ENCODE measurements around the gene CCSER1.

CCSER1 gene

DNA sequence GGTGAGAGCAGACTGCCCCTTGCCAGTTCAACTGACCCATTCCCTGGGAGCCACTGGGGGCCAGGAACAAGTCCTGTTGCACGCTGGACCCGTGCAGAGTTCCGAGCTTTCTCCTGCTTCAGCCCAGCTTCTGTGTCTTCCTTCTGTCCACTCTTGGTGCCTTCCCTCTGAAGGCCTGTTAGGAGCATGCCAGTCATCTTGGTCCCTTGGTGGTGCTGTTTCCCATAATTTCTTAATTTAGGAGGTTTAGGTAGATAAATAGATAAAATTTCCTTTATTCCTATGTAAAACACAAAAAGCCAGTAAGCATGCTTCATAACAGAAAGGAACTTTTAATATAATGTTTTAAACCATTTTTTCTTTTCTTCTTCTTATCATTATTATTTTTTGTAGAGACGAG is 672.7 kb downstream of the CCSER1 start:
- Histone ChIP-seq H3K4me3 (ENCODE audit: low read length in 2 of 2) (no peak overlapping the region), H3K79me1 (ENCODE audit: low read depth, low read length) (no peaks in the 10 kb centered on the region), H4K91ac (ENCODE audit: low read depth, low read length, poor library complexity) (no peak overlapping the region), H3K36me3 (replicated peaks in 1 of 2; ENCODE audit: control insufficient read depth in 2 of 2, insufficient read depth in 2 of 2, low read length in 2 of 2) (no peaks in the 10 kb centered on the region), H3K9me3 (replicated peaks in 1 of 2; ENCODE audit: control insufficient read depth in 2 of 2, insufficient read depth in 1 of 2, low read depth in 1 of 2, low read length in 2 of 2) (peaks cover 2 to 4% of the 10 kb centered on the region in 2 donors), H3K14ac (ENCODE audit: low read length) (no peak overlapping the region), H2BK12ac (ENCODE audit: low read length) (no peak overlapping the region), H4K8ac (ENCODE audit: low read depth, low read length) (no peak overlapping the region), H3K4ac (ENCODE audit: low read length) (no peak overlapping the region), H2BK120ac (ENCODE audit: low read depth, low read length) (no peak overlapping the region), H3K23ac (ENCODE audit: low read depth, low read length, poor library complexity) (no peak overlapping the region), H3K4me1 (ENCODE audit: control insufficient read depth in 2 of 2, insufficient read depth in 1 of 2, low read depth in 1 of 2, low read length in 2 of 2) (no peaks in the 10 kb centered on the region), H2BK5ac (ENCODE audit: low read length) (no peak overlapping the region), H3K9ac (ENCODE audit: low read depth, low read length, poor library complexity) (no peak overlapping the region), H3K18ac (ENCODE audit: low read length) (no peak overlapping the region), H3K27ac (replicated peaks; ENCODE audit: low read length) (no peak overlapping the region), H2AFZ (ENCODE audit: low read length) (no peak overlapping the region), H3K4me2 (ENCODE audit: insufficient read depth, low read length, poor library complexity, severe bottlenecking) (no peak overlapping the region), H2AK5ac (ENCODE audit: low read depth, low read length) (no peak overlapping the region), H2BK15ac (ENCODE audit: low read length) (no peak overlapping the region), H3K27me3 (ENCODE audit: control insufficient read depth in 3 of 3, insufficient read depth in 3 of 3, low read depth in 1 of 3, low read length in 3 of 3) (no peaks in the 10 kb centered on the region)
- no peak for DNase-seq (ENCODE audit: low spot score)
- no CpG with 5 or more reads among the region's 4 CpGs for WGBS, 2 donors (ENCODE audit: extremely low coverage in 2 of 2, insufficient read length in 2 of 2, insufficient replicate concordance in 1 of 2)

DNA sequence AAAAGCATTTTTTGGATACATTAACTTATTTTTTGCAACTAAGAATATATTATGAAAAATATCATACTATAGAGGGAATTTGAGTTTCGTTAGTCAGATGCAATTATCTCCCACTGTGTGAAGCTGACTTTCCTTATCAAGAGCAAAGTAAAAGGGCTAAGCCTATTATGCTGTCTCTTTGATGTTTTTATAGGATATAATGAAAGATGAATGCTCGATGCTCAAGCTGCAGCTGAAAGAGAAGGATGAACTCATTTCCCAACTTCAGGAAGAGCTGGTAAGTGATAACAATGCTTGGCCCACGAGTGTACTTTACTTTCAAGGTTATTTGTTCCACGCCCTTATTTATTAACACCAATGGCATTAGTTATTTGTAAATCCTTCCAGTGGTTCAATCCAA is 688.4 kb downstream of the CCSER1 start:
- Histone ChIP-seq H3K23ac (ENCODE audit: low read depth, low read length, poor library complexity) (no peak overlapping the region), H2BK15ac (ENCODE audit: low read length) (no peak overlapping the region), H3K18ac (ENCODE audit: low read length) (no peak overlapping the region), H3K27ac (replicated peaks; ENCODE audit: low read length) (no peak overlapping the region), H3K27me3 (ENCODE audit: control insufficient read depth in 3 of 3, insufficient read depth in 3 of 3, low read depth in 1 of 3, low read length in 3 of 3) (no peaks in the 10 kb centered on the region), H3K14ac (ENCODE audit: low read length) (no peak overlapping the region), H4K8ac (ENCODE audit: low read depth, low read length) (no peak overlapping the region), H2BK5ac (ENCODE audit: low read length) (no peak overlapping the region), H3K4me2 (ENCODE audit: insufficient read depth, low read length, poor library complexity, severe bottlenecking) (no peak overlapping the region), H3K79me1 (ENCODE audit: low read depth, low read length) (no peaks in the 10 kb centered on the region), H4K91ac (ENCODE audit: low read depth, low read length, poor library complexity) (no peak overlapping the region), H2AK5ac (ENCODE audit: low read depth, low read length) (no peak overlapping the region), H3K9me3 (replicated peaks in 1 of 2; ENCODE audit: control insufficient read depth in 2 of 2, insufficient read depth in 1 of 2, low read depth in 1 of 2, low read length in 2 of 2) (peaks cover 3% of the 10 kb centered on the region in 2 donors), H2AFZ (ENCODE audit: low read length) (no peak overlapping the region), H3K4me1 (ENCODE audit: control insufficient read depth in 2 of 2, insufficient read depth in 1 of 2, low read depth in 1 of 2, low read length in 2 of 2) (no peaks in the 10 kb centered on the region), H3K4me3 (ENCODE audit: low read length in 2 of 2) (no peak overlapping the region), H2BK12ac (ENCODE audit: low read length) (no peak overlapping the region), H3K4ac (ENCODE audit: low read length) (no peak overlapping the region), H3K36me3 (replicated peaks in 1 of 2; ENCODE audit: control insufficient read depth in 2 of 2, insufficient read depth in 2 of 2, low read length in 2 of 2) (no peaks in the 10 kb centered on the region), H3K9ac (ENCODE audit: low read depth, low read length, poor library complexity) (no peak overlapping the region), H2BK120ac (ENCODE audit: low read depth, low read length) (no peak overlapping the region)
- no peak for DNase-seq (ENCODE audit: low spot score)
- WGBS, 2 donors (ENCODE audit: extremely low coverage in 2 of 2, insufficient read length in 2 of 2, insufficient replicate concordance in 1 of 2), result no CpG with 5 or more reads among the region's 4 CpGs

DNA sequence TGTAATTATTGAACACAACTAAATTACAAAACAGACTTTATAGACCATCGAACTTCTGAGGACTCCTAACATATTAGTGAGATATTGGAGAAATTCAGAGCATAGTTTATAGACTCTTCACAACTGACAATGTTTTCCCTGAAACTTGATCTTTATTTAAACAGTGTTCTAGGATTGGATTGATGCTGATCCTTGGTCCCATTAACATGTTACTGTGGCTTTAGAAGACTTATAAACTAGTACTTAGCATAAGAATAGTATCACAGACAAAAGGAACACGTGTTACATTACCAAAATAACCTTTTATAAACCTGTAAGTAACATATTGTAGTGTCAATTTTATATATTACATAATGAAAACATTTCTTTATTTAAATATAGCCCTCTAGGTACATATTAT is 689.6 kb downstream of the CCSER1 start:
- no peak overlapping the region for H4K91ac ChIP-seq (ENCODE audit: low read depth, low read length, poor library complexity)
- no peak overlapping the region for H2BK12ac ChIP-seq (ENCODE audit: low read length)
- no peaks in the 10 kb centered on the region for H3K4me1 ChIP-seq (ENCODE audit: control insufficient read depth in 2 of 2, insufficient read depth in 1 of 2, low read depth in 1 of 2, low read length in 2 of 2)
- no peak overlapping the region for H3K18ac ChIP-seq (ENCODE audit: low read length)
- H2BK15ac ChIP-seq (ENCODE audit: low read length), result no peak overlapping the region
- H3K23ac ChIP-seq (ENCODE audit: low read depth, low read length, poor library complexity), result no peak overlapping the region
- peaks cover 3% of the 10 kb centered on the region in 2 donors for H3K9me3 ChIP-seq (replicated peaks in 1 of 2; ENCODE audit: control insufficient read depth in 2 of 2, insufficient read depth in 1 of 2, low read depth in 1 of 2, low read length in 2 of 2)
- no peak overlapping the region for H3K4ac ChIP-seq (ENCODE audit: low read length)
- no peak overlapping the region for H2BK5ac ChIP-seq (ENCODE audit: low read length)
- H4K8ac ChIP-seq (ENCODE audit: low read depth, low read length), result no peak overlapping the region
- no peaks in the 10 kb centered on the region for H3K36me3 ChIP-seq (replicated peaks in 1 of 2; ENCODE audit: control insufficient read depth in 2 of 2, insufficient read depth in 2 of 2, low read length in 2 of 2)
- H3K4me2 ChIP-seq (ENCODE audit: insufficient read depth, low read length, poor library complexity, severe bottlenecking), result no peak overlapping the region
- DNase-seq (ENCODE audit: low spot score), result no peak
- WGBS, 2 donors (ENCODE audit: extremely low coverage in 2 of 2, insufficient read length in 2 of 2, insufficient replicate concordance in 1 of 2), result no CpG with 5 or more reads among the region's 2 CpGs
- H3K79me1 ChIP-seq (ENCODE audit: low read depth, low read length), result no peaks in the 10 kb centered on the region
- no peak overlapping the region for H2BK120ac ChIP-seq (ENCODE audit: low read depth, low read length)
- no peak overlapping the region for H3K4me3 ChIP-seq (ENCODE audit: low read length in 2 of 2)
- H3K14ac ChIP-seq (ENCODE audit: low read length), result no peak overlapping the region
- no peak overlapping the region for H2AK5ac ChIP-seq (ENCODE audit: low read depth, low read length)
- H2AFZ ChIP-seq (ENCODE audit: low read length), result no peak overlapping the region
- H3K27me3 ChIP-seq (ENCODE audit: control insufficient read depth in 3 of 3, insufficient read depth in 3 of 3, low read depth in 1 of 3, low read length in 3 of 3), result no peaks in the 10 kb centered on the region
- H3K27ac ChIP-seq (replicated peaks; ENCODE audit: low read length), result no peak overlapping the region
- no peak overlapping the region for H3K9ac ChIP-seq (ENCODE audit: low read depth, low read length, poor library complexity)

DNA sequence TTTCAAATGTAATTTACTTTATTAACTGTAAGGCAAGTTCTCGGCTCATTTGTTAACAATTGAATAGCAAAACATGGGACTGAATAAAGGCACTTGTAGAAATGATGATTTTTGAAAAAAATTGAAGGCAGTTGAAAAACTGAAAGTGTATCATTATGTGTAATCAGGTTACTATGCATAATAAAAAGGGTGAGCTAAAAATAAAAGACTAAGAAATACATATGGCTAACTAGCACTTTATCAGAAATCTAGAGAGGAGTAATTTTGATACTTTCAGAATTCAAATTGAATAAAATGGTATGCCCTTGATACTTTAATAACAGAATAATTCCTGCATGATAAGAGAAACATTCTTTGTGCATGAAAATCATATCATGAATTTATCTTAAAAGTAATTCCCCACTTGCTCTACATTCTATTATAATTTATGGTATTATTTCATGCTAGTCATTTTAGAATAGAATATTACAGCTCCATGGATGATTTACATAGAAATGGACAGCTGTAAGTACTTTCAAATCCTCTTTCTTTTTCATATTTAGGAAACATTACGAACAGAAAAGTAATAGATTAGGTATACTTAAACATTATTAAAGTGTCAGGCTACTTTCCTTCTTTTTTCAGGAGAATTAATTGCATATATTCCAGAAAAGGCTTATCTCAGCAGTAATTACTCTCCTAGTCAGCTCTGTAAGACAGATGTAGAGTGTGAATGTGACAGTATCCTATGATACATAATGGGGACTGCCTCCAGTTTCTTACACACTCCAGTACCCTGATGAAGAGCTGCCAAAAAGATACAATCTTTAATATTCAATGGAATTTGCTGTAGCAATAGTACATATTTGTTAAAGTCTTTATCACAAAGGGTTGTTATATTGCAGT is 697.3 kb downstream of the CCSER1 start:
- no peak overlapping the region for H2AFZ ChIP-seq (ENCODE audit: low read length)
- no peak overlapping the region for H2BK5ac ChIP-seq (ENCODE audit: low read length)
- H3K4ac ChIP-seq (ENCODE audit: low read length), result no peak overlapping the region
- H4K8ac ChIP-seq (ENCODE audit: low read depth, low read length), result no peak overlapping the region
- H3K27me3 ChIP-seq (ENCODE audit: control insufficient read depth in 3 of 3, insufficient read depth in 3 of 3, low read depth in 1 of 3, low read length in 3 of 3), result no peaks in the 10 kb centered on the region
- no peak overlapping the region for H3K23ac ChIP-seq (ENCODE audit: low read depth, low read length, poor library complexity)
- H3K9me3 ChIP-seq (replicated peaks in 1 of 2; ENCODE audit: control insufficient read depth in 2 of 2, insufficient read depth in 1 of 2, low read depth in 1 of 2, low read length in 2 of 2), result no peaks in the 10 kb centered on the region
- no peak overlapping the region for H2BK15ac ChIP-seq (ENCODE audit: low read length)
- H3K4me2 ChIP-seq (ENCODE audit: insufficient read depth, low read length, poor library complexity, severe bottlenecking), result no peak overlapping the region
- no peaks in the 10 kb centered on the region for H3K36me3 ChIP-seq (replicated peaks in 1 of 2; ENCODE audit: control insufficient read depth in 2 of 2, insufficient read depth in 2 of 2, low read length in 2 of 2)
- H2BK120ac ChIP-seq (ENCODE audit: low read depth, low read length), result no peak overlapping the region
- H3K4me3 ChIP-seq (ENCODE audit: low read length in 2 of 2), result no peak overlapping the region
- DNase-seq (ENCODE audit: low spot score), result no peak
- no peak overlapping the region for H4K91ac ChIP-seq (ENCODE audit: low read depth, low read length, poor library complexity)
- no peak overlapping the region for H3K14ac ChIP-seq (ENCODE audit: low read length)
- no peak overlapping the region for H2AK5ac ChIP-seq (ENCODE audit: low read depth, low read length)
- no peaks in the 10 kb centered on the region for H3K79me1 ChIP-seq (ENCODE audit: low read depth, low read length)
- H3K9ac ChIP-seq (ENCODE audit: low read depth, low read length, poor library complexity), result no peak overlapping the region
- no peaks in the 10 kb centered on the region for H3K4me1 ChIP-seq (ENCODE audit: control insufficient read depth in 2 of 2, insufficient read depth in 1 of 2, low read depth in 1 of 2, low read length in 2 of 2)
- H3K27ac ChIP-seq (replicated peaks; ENCODE audit: low read length), result no peak overlapping the region
- no CpG with 5 or more reads among the region's 2 CpGs for WGBS, 2 donors (ENCODE audit: extremely low coverage in 2 of 2, insufficient read length in 2 of 2, insufficient replicate concordance in 1 of 2)
- no peak overlapping the region for H2BK12ac ChIP-seq (ENCODE audit: low read length)
- H3K18ac ChIP-seq (ENCODE audit: low read length), result no peak overlapping the region
